HepG2 (cell line): ENCODE measurements around the gene PFDN5. TPM values are rescaled to one million over a fixed set of nuclear protein-coding genes. Genes with fewer than 3 reads are reported as not detected.

Experiments used
- CEBPG ChIP-seq: IDR thresholded peaks from 2 replicates; pipeline ENCODE4 v1.6.1; 2016
- DDIT3 ChIP-seq: sonication (generic); formaldehyde crosslinking; IDR thresholded peaks from 2 replicates; pipeline ENCODE4 v1.4.0; 2020; ENCODE audit warnings: mild to moderate bottlenecking, missing genetic modification reagents
- ESRRA ChIP-seq: sonication (generic); formaldehyde crosslinking; IDR thresholded peaks from 2 replicates; pipeline ENCODE4 v1.5.1; 2020; ENCODE audit warnings: mild to moderate bottlenecking, low read depth, missing genetic modification reagents
- EZH2 ChIP-seq: conservative IDR thresholded peaks from 2 replicates; pipeline ENCODE4 v1.6.1; 2012; ENCODE audit warnings: mild to moderate bottlenecking, low read depth, low read length, moderate library complexity
- NAIF1 ChIP-seq: sonication (generic); formaldehyde crosslinking; IDR thresholded peaks from 2 replicates; pipeline ENCODE4 v1.5.0; 2020; ENCODE audit warnings: mild to moderate bottlenecking, missing genetic modification reagents, borderline replicate concordance
- PRDM15 ChIP-seq: sonication (generic); formaldehyde crosslinking; IDR thresholded peaks from 2 replicates; pipeline ENCODE4 v1.4.0; 2020; ENCODE audit warnings: missing genetic modification reagents
- RAD21 ChIP-seq: fragments of 450-650 bp; formaldehyde crosslinking; IDR thresholded peaks from 2 replicates; pipeline ENCODE4 v1.5.0; 2020; ENCODE audit warnings: mild to moderate bottlenecking
- SNAPC5 ChIP-seq: sonication (generic); formaldehyde crosslinking; IDR thresholded peaks from 2 replicates; pipeline ENCODE4 v1.8.1; 2023; ENCODE audit warnings: mild to moderate bottlenecking, missing genetic modification reagents, borderline replicate concordance
- SRSF4 ChIP-seq: fragments of 200-400 bp; formaldehyde crosslinking; IDR thresholded peaks from one replicate; pipeline ENCODE4 v1.6.1; 2018; ENCODE audit warnings: mild to moderate bottlenecking, low read depth, low read length, moderate library complexity; ENCODE audit not compliant: poor library complexity, severe bottlenecking
- THRA ChIP-seq: sonication (generic); formaldehyde crosslinking; IDR thresholded peaks from 2 replicates; pipeline ENCODE4 v1.4.0; 2020; ENCODE audit warnings: missing genetic modification reagents, borderline replicate concordance
- XBP1 ChIP-seq: sonication (generic); formaldehyde crosslinking; IDR thresholded peaks from 2 replicates; pipeline ENCODE4 v1.5.0; 2020; ENCODE audit warnings: missing genetic modification reagents
- ZNF543 ChIP-seq: sonication (generic); formaldehyde crosslinking; IDR thresholded peaks from 2 replicates; pipeline ENCODE4 v1.4.0; 2020; ENCODE audit warnings: mild to moderate bottlenecking, missing genetic modification reagents
- ZNF644 ChIP-seq: IDR thresholded peaks from 2 replicates; pipeline ENCODE4 v1.6.1; 2016; ENCODE audit warnings: low read depth
- ZNF83 ChIP-seq: sonication (generic); formaldehyde crosslinking; IDR thresholded peaks from 2 replicates; pipeline ENCODE4 v1.4.0; 2020; ENCODE audit warnings: missing genetic modification reagents, mild to moderate bottlenecking, borderline replicate concordance
- ZSCAN21 ChIP-seq: sonication (generic); formaldehyde crosslinking; IDR thresholded peaks from 2 replicates; pipeline ENCODE4 v1.8.0; 2022; ENCODE audit warnings: mild to moderate bottlenecking, missing genetic modification reagents, moderate library complexity, borderline replicate concordance
- polyA plus RNA-seq, 8 experiments: library from polyadenylated mRNA; depleted of rRNA in 3 of 8; stranded (reverse) in 7 of 8; unstranded in 1 of 8; fragments of >200 nt; fragmentation: Illumina TruSeq in 4 of 8; extraction: Trizol in 4 of 8; gene quantifications; 2 replicates each; pipeline versions ENCODE4 v1.2.1 to v1.2.3, GENCODE V29; 2011 to 2016; ENCODE audit warnings: low read depth in 4 of 8, missing spikeins in 1 of 8, mixed read lengths in 1 of 8; ENCODE audit not compliant: insufficient read depth in 1 of 8
- total RNA-seq, 5 experiments: library from RNA; depleted of rRNA; stranded (reverse); fragments of >200 nt; fragmentation: Illumina TruSeq; extraction: Trizol; gene quantifications; 2 replicates each; pipeline ENCODE4 v1.2.3, GENCODE V29; 2016; ENCODE audit warnings: low read depth in 1 of 5
- TF ChIP-seq, protein P1 (sequence below): sonication (generic); formaldehyde crosslinking; IDR thresholded peaks from 2 replicates; pipeline ENCODE4 v1.4.0; 2020; ENCODE audit warnings: missing genetic modification reagents
- TF ChIP-seq, protein P2 (sequence below): sonication (generic); formaldehyde crosslinking; IDR thresholded peaks from 2 replicates; pipeline ENCODE4 v1.4.0; 2020; ENCODE audit warnings: missing genetic modification reagents
- TF ChIP-seq, protein P3 (sequence below): sonication (generic); formaldehyde crosslinking; conservative IDR thresholded peaks from 2 replicates; pipeline ENCODE4 v1.8.1; 2023; ENCODE audit warnings: missing genetic modification reagents

PFDN5 gene
- total and polyA plus RNA-seq, 2 of the 13 experiments (the other 11 are each of a cell fraction or from before 2014, with no cell fraction given) = 449 to 462 TPM

GRCh38 chr12:53324779-53325510 is 29.6 kb downstream of the PFDN5 start (continued):
- TF ChIP-seq, protein P1, sequence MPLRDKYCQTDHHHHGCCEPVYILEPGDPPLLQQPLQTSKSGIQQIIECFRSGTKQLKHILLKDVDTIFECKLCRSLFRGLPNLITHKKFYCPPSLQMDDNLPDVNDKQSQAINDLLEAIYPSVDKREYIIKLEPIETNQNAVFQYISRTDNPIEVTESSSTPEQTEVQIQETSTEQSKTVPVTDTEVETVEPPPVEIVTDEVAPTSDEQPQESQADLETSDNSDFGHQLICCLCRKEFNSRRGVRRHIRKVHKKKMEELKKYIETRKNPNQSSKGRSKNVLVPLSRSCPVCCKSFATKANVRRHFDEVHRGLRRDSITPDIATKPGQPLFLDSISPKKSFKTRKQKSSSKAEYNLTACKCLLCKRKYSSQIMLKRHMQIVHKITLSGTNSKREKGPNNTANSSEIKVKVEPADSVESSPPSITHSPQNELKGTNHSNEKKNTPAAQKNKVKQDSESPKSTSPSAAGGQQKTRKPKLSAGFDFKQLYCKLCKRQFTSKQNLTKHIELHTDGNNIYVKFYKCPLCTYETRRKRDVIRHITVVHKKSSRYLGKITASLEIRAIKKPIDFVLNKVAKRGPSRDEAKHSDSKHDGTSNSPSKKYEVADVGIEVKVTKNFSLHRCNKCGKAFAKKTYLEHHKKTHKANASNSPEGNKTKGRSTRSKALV = peak; percentile 90
- TF ChIP-seq, protein P2, sequence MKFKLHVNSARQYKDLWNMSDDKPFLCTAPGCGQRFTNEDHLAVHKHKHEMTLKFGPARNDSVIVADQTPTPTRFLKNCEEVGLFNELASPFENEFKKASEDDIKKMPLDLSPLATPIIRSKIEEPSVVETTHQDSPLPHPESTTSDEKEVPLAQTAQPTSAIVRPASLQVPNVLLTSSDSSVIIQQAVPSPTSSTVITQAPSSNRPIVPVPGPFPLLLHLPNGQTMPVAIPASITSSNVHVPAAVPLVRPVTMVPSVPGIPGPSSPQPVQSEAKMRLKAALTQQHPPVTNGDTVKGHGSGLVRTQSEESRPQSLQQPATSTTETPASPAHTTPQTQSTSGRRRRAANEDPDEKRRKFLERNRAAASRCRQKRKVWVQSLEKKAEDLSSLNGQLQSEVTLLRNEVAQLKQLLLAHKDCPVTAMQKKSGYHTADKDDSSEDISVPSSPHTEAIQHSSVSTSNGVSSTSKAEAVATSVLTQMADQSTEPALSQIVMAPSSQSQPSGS (CRISPR knock-in tag) = peak; percentile 65
- TF ChIP-seq SRSF4 = no peak
- TF ChIP-seq SNAPC5 (CRISPR knock-in tag) = no peak
- TF ChIP-seq CEBPG = peak; percentile 13; the same call in 1 of the 2 replicates
- TF ChIP-seq ZNF644 = no peak
- TF ChIP-seq PRDM15 (CRISPR knock-in tag) = no peak; the same call in none of the 2 replicates
- no peak for TF ChIP-seq EZH2
- peak; percentile 78; the same call in 1 of the 2 replicates for TF ChIP-seq ZNF543 (CRISPR knock-in tag)
- TF ChIP-seq NAIF1 (CRISPR knock-in tag) = peak; percentile 59; the same call in 1 of the 2 replicates
- peak; percentile 94 for TF ChIP-seq RAD21 (CRISPR knock-in tag)
- TF ChIP-seq XBP1 (CRISPR knock-in tag) = no peak
- TF ChIP-seq DDIT3 (CRISPR knock-in tag) = no peak
- no peak for TF ChIP-seq ZSCAN21
- peak; percentile 61; the same call in 1 of the 2 replicates for TF ChIP-seq ESRRA (CRISPR knock-in tag)
- TF ChIP-seq THRA = no peak; the same call in 1 of the 2 replicates
- TF ChIP-seq ZNF83 (CRISPR knock-in tag) = no peak
- TF ChIP-seq, protein P3, sequence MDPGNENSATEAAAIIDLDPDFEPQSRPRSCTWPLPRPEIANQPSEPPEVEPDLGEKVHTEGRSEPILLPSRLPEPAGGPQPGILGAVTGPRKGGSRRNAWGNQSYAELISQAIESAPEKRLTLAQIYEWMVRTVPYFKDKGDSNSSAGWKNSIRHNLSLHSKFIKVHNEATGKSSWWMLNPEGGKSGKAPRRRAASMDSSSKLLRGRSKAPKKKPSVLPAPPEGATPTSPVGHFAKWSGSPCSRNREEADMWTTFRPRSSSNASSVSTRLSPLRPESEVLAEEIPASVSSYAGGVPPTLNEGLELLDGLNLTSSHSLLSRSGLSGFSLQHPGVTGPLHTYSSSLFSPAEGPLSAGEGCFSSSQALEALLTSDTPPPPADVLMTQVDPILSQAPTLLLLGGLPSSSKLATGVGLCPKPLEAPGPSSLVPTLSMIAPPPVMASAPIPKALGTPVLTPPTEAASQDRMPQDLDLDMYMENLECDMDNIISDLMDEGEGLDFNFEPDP (CRISPR knock-in tag) = no peak
